Measurements from ENCODE around the gene XRCC3. TPM values are rescaled to one million over a fixed set of nuclear protein-coding genes. Genes with fewer than 3 reads are reported as not detected.

The XRCC3 gene
- total RNA-seq, 1 donor from 2014 or later = 4.1 TPM

GRCh38 chr14:103679351-103679750 lies 35.9 kb downstream of the XRCC3 start:
- DNase-seq = no peak
- Histone ChIP-seq H3K9me3 (replicated peaks) (no peaks in the 10 kb centered on the region), H3K36me3 (peaks cover 99% of the 10 kb centered on the region), H3K27ac (replicated peaks) (peak overlapping the region; percentile 48), H3K27me3 (ENCODE audit: low read depth) (no peaks in the 10 kb centered on the region), H3K4me3 (no peak overlapping the region), H3K4me1 (peaks cover 52% of the 10 kb centered on the region)
- TF ChIP-seq CTCF (IDR thresholded peaks at IDR 0.05; ENCODE audit: borderline replicate concordance) = peak; percentile 47
- intact Hi-C loops (cut with micrococcal nuclease) = no loop called here

- no peak for TF ChIP-seq CTCF (IDR thresholded peaks at IDR 0.05; ENCODE audit: borderline replicate concordance)
- intact Hi-C loops (cut with micrococcal nuclease) = no loop called here
- peak overlapping the region; percentile 13 for H3K27ac ChIP-seq (replicated peaks)
- DNase-seq = no peak
- no peaks in the 10 kb centered on the region for H3K27me3 ChIP-seq (ENCODE audit: low read depth)
- H3K9me3 ChIP-seq (replicated peaks) = no peaks in the 10 kb centered on the region
- peaks cover 99% of the 10 kb centered on the region for H3K36me3 ChIP-seq
- H3K4me3 ChIP-seq = no peak overlapping the region
- H3K4me1 ChIP-seq = peaks cover 39% of the 10 kb centered on the region
Observed at GRCh38 chr14:103676881-103677675, 38.2 kb downstream of the XRCC3 start.

GRCh38 chr14:103675957-103676356 lies 39.3 kb downstream of the XRCC3 start:
- Histone ChIP-seq H3K4me3 (no peak overlapping the region), H3K9me3 (replicated peaks) (no peaks in the 10 kb centered on the region), H3K4me1 (peaks cover 39% of the 10 kb centered on the region), H3K36me3 (peaks cover 99% of the 10 kb centered on the region), H3K27ac (replicated peaks) (no peak overlapping the region), H3K27me3 (ENCODE audit: low read depth) (no peaks in the 10 kb centered on the region)
- TF ChIP-seq CTCF (IDR thresholded peaks at IDR 0.05; ENCODE audit: borderline replicate concordance) = no peak
- intact Hi-C loops (cut with micrococcal nuclease) = no loop called here
- no peak for DNase-seq

GRCh38 chr14:103671911-103672310 lies 43.3 kb downstream of the XRCC3 start:
- no peak for TF ChIP-seq CTCF (IDR thresholded peaks at IDR 0.05; ENCODE audit: borderline replicate concordance)
- DNase-seq = no peak
- H3K27ac ChIP-seq (replicated peaks) = no peak overlapping the region
- peaks cover 20% of the 10 kb centered on the region for H3K4me1 ChIP-seq
- no peak overlapping the region for H3K4me3 ChIP-seq
- no peaks in the 10 kb centered on the region for H3K9me3 ChIP-seq (replicated peaks)
- intact Hi-C loops (cut with micrococcal nuclease) = no loop called here
- peaks cover 100% of the 10 kb centered on the region for H3K36me3 ChIP-seq
- no peaks in the 10 kb centered on the region for H3K27me3 ChIP-seq (ENCODE audit: low read depth)

- Histone ChIP-seq H3K4me3 (no peak overlapping the region), H3K27me3 (ENCODE audit: low read depth) (no peaks in the 10 kb centered on the region), H3K9me3 (replicated peaks) (no peaks in the 10 kb centered on the region), H3K27ac (replicated peaks) (no peak overlapping the region), H3K36me3 (peaks cover 95% of the 10 kb centered on the region), H3K4me1 (peaks cover 10% of the 10 kb centered on the region)
- TF ChIP-seq CTCF (IDR thresholded peaks at IDR 0.05; ENCODE audit: borderline replicate concordance) = no peak
- no peak for DNase-seq
- intact Hi-C loops (cut with micrococcal nuclease) = no loop called here
Observed at GRCh38 chr14:103669370-103669769, 45.9 kb downstream of the XRCC3 start.
